ENCODE results near the gene OR7G3. TPM values are rescaled to one million over a fixed set of nuclear protein-coding genes. Genes with fewer than 3 reads are reported as not detected.

Gene OR7G3
- total and polyA plus RNA-seq, 2 donors (not counting 1 experiment from before 2014, with no cell fraction given), result not detected

DNA sequence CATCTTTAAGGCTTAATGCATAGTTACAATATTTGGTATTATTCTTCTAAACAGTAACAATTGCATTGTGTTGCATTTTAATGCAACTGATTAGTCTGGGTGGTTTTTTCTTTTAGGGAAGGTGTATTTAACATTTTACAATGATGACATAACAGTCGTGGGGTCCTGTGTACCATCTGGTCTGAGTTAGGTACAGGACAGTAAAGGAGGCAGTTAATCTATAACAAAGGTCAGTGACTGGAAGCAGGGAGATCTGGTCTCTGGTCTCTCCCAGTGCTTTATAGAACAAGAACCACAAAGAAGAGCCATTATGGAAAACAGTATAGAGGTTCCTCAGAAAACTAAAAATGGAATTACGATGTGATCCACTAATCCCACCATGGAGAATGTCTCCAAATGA is 16.8 kb downstream of the OR7G3 start:
- H2AFZ ChIP-seq (ENCODE audit: insufficient read depth, low read depth, low read length, poor library complexity, severe bottlenecking), result no peak overlapping the region
- 66% methylated on average over 2 of the region's 2 CpGs for WGBS (ENCODE audit: insufficient coverage)

DNA sequence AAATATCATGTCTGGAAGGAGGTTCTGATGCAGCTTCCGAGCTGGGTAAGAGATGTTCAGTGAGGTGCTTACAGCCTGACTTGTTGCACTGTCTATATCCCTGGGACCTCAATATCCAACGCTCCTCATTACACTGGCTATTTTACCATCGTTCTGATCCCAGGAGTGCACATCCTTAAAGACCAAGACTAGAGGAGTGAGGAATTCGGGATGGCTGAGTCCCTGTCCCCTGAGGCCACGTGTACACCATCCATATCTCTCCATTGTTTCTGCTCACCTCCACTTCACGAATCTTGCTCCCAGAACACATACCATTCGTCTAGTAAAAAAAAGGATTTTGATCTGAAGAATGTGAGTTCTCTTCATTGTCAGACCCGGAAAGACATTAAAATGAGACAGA is 19.4 kb downstream of the OR7G3 start, which contains the start of gene OR7G2:
Gene OR7G2 (minus strand): TSS at position 101 of the 400 bp plus-strand sequence. CDS start 4,232 bp downstream, outside the sequence.
- Histone ChIP-seq H3K36me3 (replicated peaks in 1 of 2; ENCODE audit: control extremely low read depth in 1 of 2, control insufficient read depth in 1 of 2, extremely low read depth in 1 of 2, insufficient read depth in 2 of 2, low read length in 1 of 2) (no peaks in the 10 kb centered on the region), H3K4me2 (replicated peaks; ENCODE audit: low read depth, low read length, poor library complexity, severe bottlenecking) (no peak within 1 kb of the TSS), H3K79me2 (ENCODE audit: control insufficient read depth, insufficient read depth, low read length) (no peaks in the 10 kb centered on the region), H3K4me1 (ENCODE audit: control insufficient read depth in 2 of 2, insufficient read depth in 2 of 2, low read length in 2 of 2) (no peaks in the 10 kb centered on the region), H3K27ac (ENCODE audit: low read length in 2 of 2) (no peak within 1 kb of the TSS), H3K4me3 (ENCODE audit: control extremely low read depth in 1 of 5, extremely low read depth in 1 of 5, insufficient read depth in 1 of 5, low read depth in 2 of 5, low read length in 4 of 5) (no peak within 1 kb of the TSS), H2AFZ (ENCODE audit: insufficient read depth, low read depth, low read length, poor library complexity, severe bottlenecking) (no peak within 1 kb of the TSS), H3K9me3 (ENCODE audit: control extremely low read depth in 1 of 3, control insufficient read depth in 2 of 3, insufficient read depth in 1 of 3, low read length in 2 of 3) (peaks cover 0 to 4% (median 0%) of the 10 kb centered on the region in 3 donors), H3K27me3 (replicated peaks in 1 of 4; ENCODE audit: control extremely low read depth in 1 of 4, control insufficient read depth in 3 of 4, insufficient read depth in 4 of 4, low read length in 3 of 4) (no peaks in the 10 kb centered on the region), H4K20me1 (ENCODE audit: control insufficient read depth, insufficient read depth, low read length, poor library complexity, severe bottlenecking) (no peaks in the 10 kb centered on the region), H3K9ac (ENCODE audit: low read length) (no peak within 1 kb of the TSS)
- 75% methylated on average over 1 of the region's 8 CpGs for WGBS (ENCODE audit: insufficient coverage)
- TF ChIP-seq, protein P1, sequence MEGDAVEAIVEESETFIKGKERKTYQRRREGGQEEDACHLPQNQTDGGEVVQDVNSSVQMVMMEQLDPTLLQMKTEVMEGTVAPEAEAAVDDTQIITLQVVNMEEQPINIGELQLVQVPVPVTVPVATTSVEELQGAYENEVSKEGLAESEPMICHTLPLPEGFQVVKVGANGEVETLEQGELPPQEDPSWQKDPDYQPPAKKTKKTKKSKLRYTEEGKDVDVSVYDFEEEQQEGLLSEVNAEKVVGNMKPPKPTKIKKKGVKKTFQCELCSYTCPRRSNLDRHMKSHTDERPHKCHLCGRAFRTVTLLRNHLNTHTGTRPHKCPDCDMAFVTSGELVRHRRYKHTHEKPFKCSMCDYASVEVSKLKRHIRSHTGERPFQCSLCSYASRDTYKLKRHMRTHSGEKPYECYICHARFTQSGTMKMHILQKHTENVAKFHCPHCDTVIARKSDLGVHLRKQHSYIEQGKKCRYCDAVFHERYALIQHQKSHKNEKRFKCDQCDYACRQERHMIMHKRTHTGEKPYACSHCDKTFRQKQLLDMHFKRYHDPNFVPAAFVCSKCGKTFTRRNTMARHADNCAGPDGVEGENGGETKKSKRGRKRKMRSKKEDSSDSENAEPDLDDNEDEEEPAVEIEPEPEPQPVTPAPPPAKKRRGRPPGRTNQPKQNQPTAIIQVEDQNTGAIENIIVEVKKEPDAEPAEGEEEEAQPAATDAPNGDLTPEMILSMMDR (IDR thresholded peaks at IDR 0.05), result no peak
- no peak for TF ChIP-seq EZH2 (IDR thresholded peaks at IDR 0.05; ENCODE audit: borderline replicate concordance, insufficient read depth, low read depth, low read length, poor library complexity, severe bottlenecking)
- Mint-ChIP-seq H3K27ac (no peak within 1 kb of the TSS), H3K9me3 (ENCODE audit: insufficient read depth) (no peaks in the 10 kb centered on the region), H3K4me1 (no peaks in the 10 kb centered on the region), H3K4me3 (no peak within 1 kb of the TSS), H3K27me3 (peaks cover 26% of the 10 kb centered on the region)
- intact Hi-C loops (cut with micrococcal nuclease), result no loop called here
- POLR2A ChIA-PET, result no interaction called here
- DNase-seq (no peak), ATAC-seq (ENCODE audit: low read depth) (no peak)
- CTCF ChIA-PET, result interaction anchor here (0.7 kb wide), 1 partner anchor 11 kb away, joined by 3 read pairs; no protein-coding TSS in a partner anchor

More for the DNA sequence above, 16.8 kb downstream of the OR7G3 start:
- Histone ChIP-seq H3K4me3 (ENCODE audit: control extremely low read depth in 1 of 5, extremely low read depth in 1 of 5, insufficient read depth in 1 of 5, low read depth in 2 of 5, low read length in 4 of 5) (no peak overlapping the region), H3K4me2 (replicated peaks; ENCODE audit: low read depth, low read length, poor library complexity, severe bottlenecking) (no peak overlapping the region), H3K9ac (ENCODE audit: low read length) (no peak overlapping the region), H3K27me3 (replicated peaks in 1 of 4; ENCODE audit: control extremely low read depth in 1 of 4, control insufficient read depth in 3 of 4, insufficient read depth in 4 of 4, low read length in 3 of 4) (no peaks in the 10 kb centered on the region), H3K79me2 (ENCODE audit: control insufficient read depth, insufficient read depth, low read length) (no peaks in the 10 kb centered on the region), H3K4me1 (ENCODE audit: control insufficient read depth in 2 of 2, insufficient read depth in 2 of 2, low read length in 2 of 2) (no peaks in the 10 kb centered on the region), H4K20me1 (ENCODE audit: control insufficient read depth, insufficient read depth, low read length, poor library complexity, severe bottlenecking) (no peaks in the 10 kb centered on the region), H3K27ac (ENCODE audit: low read length in 2 of 2) (no peak overlapping the region), H3K9me3 (ENCODE audit: control extremely low read depth in 1 of 3, control insufficient read depth in 2 of 3, insufficient read depth in 1 of 3, low read length in 2 of 3) (peaks cover 0 to 4% (median 0%) of the 10 kb centered on the region in 3 donors), H3K36me3 (replicated peaks in 1 of 2; ENCODE audit: control extremely low read depth in 1 of 2, control insufficient read depth in 1 of 2, extremely low read depth in 1 of 2, insufficient read depth in 2 of 2, low read length in 1 of 2) (no peaks in the 10 kb centered on the region)
- no peak overlapping the region for H3K27ac Mint-ChIP-seq
- H3K9me3 Mint-ChIP-seq (ENCODE audit: insufficient read depth), result no peaks in the 10 kb centered on the region
- no peak for DNase-seq
- H3K27me3 Mint-ChIP-seq, result peaks cover 20% of the 10 kb centered on the region
- ChIA-PET POLR2A (no interaction called here), CTCF (no interaction called here)
- intact Hi-C loops (cut with micrococcal nuclease), result no loop called here
- TF ChIP-seq EZH2 (IDR thresholded peaks at IDR 0.05; ENCODE audit: borderline replicate concordance, insufficient read depth, low read depth, low read length, poor library complexity, severe bottlenecking), result no peak
- TF ChIP-seq, protein P1 (IDR thresholded peaks at IDR 0.05), result no peak
- ATAC-seq (ENCODE audit: low read depth), result no peak
- H3K4me1 Mint-ChIP-seq, result no peaks in the 10 kb centered on the region
- no peak overlapping the region for H3K4me3 Mint-ChIP-seq

Measured in B cell (primary cell).